ENCODE data around the gene PANK4. TPM values are rescaled to one million over a fixed set of nuclear protein-coding genes. Genes with fewer than 3 reads are reported as not detected.

The PANK4 gene
- total and polyA plus RNA-seq, 2 of the 8 experiments (the other 6 are each of a cell fraction or from before 2014, with no cell fraction given): 20.1 to 29.7 TPM

DNA sequence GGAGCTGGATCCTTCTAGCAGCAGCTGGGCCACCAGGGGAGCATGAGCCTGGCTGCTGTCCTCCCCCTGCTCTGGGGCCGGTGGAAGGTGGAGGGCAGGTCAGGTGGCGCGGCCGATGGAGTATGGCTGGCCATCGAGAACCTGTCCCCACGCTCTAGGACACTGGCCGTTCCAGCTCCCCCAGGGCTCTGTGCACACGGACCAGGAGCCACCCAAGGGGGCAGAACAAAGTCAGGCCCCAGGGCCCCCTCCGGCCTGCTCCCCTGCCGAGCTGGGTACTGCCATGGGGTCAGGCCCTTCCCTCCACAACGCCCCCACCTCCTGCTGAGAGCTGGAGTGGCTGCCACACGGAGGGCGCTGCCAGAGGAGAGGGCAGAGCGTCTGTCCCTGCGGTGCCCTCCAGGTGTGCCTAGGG lies 54.8 kb downstream of the PANK4 start (continued):
- no peak for TF ChIP-seq EP300 (IDR thresholded peaks at IDR 0.05; ENCODE audit: borderline replicate concordance in 1 of 2, low read depth in 2 of 2, low read length in 2 of 2)
- TF ChIP-seq, protein P1, sequence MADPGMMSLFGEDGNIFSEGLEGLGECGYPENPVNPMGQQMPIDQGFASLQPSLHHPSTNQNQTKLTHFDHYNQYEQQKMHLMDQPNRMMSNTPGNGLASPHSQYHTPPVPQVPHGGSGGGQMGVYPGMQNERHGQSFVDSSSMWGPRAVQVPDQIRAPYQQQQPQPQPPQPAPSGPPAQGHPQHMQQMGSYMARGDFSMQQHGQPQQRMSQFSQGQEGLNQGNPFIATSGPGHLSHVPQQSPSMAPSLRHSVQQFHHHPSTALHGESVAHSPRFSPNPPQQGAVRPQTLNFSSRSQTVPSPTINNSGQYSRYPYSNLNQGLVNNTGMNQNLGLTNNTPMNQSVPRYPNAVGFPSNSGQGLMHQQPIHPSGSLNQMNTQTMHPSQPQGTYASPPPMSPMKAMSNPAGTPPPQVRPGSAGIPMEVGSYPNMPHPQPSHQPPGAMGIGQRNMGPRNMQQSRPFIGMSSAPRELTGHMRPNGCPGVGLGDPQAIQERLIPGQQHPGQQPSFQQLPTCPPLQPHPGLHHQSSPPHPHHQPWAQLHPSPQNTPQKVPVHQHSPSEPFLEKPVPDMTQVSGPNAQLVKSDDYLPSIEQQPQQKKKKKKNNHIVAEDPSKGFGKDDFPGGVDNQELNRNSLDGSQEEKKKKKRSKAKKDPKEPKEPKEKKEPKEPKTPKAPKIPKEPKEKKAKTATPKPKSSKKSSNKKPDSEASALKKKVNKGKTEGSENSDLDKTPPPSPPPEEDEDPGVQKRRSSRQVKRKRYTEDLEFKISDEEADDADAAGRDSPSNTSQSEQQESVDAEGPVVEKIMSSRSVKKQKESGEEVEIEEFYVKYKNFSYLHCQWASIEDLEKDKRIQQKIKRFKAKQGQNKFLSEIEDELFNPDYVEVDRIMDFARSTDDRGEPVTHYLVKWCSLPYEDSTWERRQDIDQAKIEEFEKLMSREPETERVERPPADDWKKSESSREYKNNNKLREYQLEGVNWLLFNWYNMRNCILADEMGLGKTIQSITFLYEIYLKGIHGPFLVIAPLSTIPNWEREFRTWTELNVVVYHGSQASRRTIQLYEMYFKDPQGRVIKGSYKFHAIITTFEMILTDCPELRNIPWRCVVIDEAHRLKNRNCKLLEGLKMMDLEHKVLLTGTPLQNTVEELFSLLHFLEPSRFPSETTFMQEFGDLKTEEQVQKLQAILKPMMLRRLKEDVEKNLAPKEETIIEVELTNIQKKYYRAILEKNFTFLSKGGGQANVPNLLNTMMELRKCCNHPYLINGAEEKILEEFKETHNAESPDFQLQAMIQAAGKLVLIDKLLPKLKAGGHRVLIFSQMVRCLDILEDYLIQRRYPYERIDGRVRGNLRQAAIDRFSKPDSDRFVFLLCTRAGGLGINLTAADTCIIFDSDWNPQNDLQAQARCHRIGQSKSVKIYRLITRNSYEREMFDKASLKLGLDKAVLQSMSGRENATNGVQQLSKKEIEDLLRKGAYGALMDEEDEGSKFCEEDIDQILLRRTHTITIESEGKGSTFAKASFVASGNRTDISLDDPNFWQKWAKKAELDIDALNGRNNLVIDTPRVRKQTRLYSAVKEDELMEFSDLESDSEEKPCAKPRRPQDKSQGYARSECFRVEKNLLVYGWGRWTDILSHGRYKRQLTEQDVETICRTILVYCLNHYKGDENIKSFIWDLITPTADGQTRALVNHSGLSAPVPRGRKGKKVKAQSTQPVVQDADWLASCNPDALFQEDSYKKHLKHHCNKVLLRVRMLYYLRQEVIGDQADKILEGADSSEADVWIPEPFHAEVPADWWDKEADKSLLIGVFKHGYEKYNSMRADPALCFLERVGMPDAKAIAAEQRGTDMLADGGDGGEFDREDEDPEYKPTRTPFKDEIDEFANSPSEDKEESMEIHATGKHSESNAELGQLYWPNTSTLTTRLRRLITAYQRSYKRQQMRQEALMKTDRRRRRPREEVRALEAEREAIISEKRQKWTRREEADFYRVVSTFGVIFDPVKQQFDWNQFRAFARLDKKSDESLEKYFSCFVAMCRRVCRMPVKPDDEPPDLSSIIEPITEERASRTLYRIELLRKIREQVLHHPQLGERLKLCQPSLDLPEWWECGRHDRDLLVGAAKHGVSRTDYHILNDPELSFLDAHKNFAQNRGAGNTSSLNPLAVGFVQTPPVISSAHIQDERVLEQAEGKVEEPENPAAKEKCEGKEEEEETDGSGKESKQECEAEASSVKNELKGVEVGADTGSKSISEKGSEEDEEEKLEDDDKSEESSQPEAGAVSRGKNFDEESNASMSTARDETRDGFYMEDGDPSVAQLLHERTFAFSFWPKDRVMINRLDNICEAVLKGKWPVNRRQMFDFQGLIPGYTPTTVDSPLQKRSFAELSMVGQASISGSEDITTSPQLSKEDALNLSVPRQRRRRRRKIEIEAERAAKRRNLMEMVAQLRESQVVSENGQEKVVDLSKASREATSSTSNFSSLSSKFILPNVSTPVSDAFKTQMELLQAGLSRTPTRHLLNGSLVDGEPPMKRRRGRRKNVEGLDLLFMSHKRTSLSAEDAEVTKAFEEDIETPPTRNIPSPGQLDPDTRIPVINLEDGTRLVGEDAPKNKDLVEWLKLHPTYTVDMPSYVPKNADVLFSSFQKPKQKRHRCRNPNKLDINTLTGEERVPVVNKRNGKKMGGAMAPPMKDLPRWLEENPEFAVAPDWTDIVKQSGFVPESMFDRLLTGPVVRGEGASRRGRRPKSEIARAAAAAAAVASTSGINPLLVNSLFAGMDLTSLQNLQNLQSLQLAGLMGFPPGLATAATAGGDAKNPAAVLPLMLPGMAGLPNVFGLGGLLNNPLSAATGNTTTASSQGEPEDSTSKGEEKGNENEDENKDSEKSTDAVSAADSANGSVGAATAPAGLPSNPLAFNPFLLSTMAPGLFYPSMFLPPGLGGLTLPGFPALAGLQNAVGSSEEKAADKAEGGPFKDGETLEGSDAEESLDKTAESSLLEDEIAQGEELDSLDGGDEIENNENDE (IDR thresholded peaks at IDR 0.05; ENCODE audit: insufficient replicate concordance, low read length): no peak
- TF ChIP-seq EZH2 (IDR thresholded peaks at IDR 0.05; ENCODE audit: low read depth, low read length, severe bottlenecking): no peak
- no peak for TF ChIP-seq SUZ12 (IDR thresholded peaks at IDR 0.05; ENCODE audit: low read length)
- no peak for TF ChIP-seq RFX5 (IDR thresholded peaks at IDR 0.05; ENCODE audit: borderline replicate concordance, low read depth, low read length)
- TF ChIP-seq KDM1A (IDR thresholded peaks at IDR 0.05; ENCODE audit: borderline replicate concordance, low read length): no peak
- no peak for TF ChIP-seq KDM4A (IDR thresholded peaks at IDR 0.05; ENCODE audit: low read depth, low read length, severe bottlenecking)

Data from H1 (cell line).